Frontal cortex (tissue), 4 donors: ENCODE measurements around the gene ZNF644. TPM values are rescaled to one million over a fixed set of nuclear protein-coding genes. Genes with fewer than 3 reads are reported as not detected.

ENCODE experiments used
- DNase-seq, 2 donors: peaks; one replicate each; pipeline ENCODE4 v3.0.0; 2012; ENCODE audit warnings: low spot score in 2 of 2
- FAIRE-seq: peaks from 2 replicates; lab custom pipeline; 2012; peaks lifted over from hg19 to GRCh38; lab: Jason Lieb, UNC
- total RNA-seq: library from RNA; depleted of rRNA; stranded (reverse); fragments of >200 nt; gene quantifications from one replicate; pipeline ENCODE4 v1.2.3, GENCODE V29; 2014
- donor health status: control.
- donor health status: control.
- donor health status: control.

Gene ZNF644
- total RNA-seq, 1 donor from 2014 or later, result 281 TPM

- no peak for FAIRE-seq
- no peak for DNase-seq
These were observed 2.8 kb upstream of the ZNF644 start for GRCh38 chr1:91024481-91025119.

- DNase-seq (no peak), FAIRE-seq (no peak)
These were observed 689 bp upstream of the ZNF644 start for GRCh38 chr1:91022518-91022929.

GRCh38 chr1:91020967-91021685, 709 bp downstream of the ZNF644 start:
- no peak for FAIRE-seq
- DNase-seq, result peak in 1 of 2 donors; percentile 41

GRCh38 chr1:91020486-91020885, 1.3 kb downstream of the ZNF644 start:
- FAIRE-seq, result no peak

DNA sequence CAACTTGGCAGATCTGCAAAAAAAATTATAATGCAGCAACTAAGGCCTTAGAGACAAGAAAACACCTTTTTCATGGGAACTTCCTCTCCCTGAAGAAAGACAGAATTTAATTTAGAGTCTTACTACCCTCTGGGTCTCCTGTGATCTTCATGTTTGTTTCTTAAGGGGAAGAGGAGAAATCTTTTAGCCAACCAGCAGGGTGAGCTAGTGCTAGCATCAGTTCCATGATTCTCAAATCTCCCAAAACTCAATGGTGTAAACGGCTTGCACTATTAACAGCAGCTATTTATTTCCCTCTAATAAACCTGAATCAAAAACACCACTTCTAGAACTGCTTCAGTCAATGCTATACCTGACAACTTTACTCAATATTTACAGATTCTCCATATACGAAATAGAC, 3.8 kb downstream of the ZNF644 start:
- no peak for FAIRE-seq
- no peak for DNase-seq

More at GRCh38 chr1:91020486-91020885, 1.3 kb downstream of the ZNF644 start:
- DNase-seq, result no peak

- FAIRE-seq, result no peak
- DNase-seq, result no peak
These were observed 5.9 kb downstream of the ZNF644 start for GRCh38 chr1:91015794-91016550.

DNA sequence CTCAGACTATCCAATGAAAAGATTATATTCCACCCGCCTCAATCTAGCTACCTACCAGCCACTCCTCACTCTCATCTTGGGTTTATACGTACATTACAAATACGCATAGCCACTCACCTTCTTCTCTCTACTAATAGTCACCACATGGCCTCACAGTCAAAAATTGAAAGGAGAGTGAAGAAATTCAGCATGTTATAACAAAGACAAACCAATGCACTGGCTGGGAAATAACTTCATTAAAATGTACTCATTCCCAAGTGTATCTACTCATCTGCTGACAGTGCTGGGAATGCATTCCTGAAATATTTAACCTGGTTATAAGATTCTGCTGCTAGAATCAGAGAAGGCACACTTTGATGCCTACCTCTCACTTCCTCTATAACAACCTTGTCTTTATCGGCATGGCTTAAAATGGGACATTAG, 6.5 kb downstream of the ZNF644 start:
- DNase-seq, result no peak
- no peak for FAIRE-seq

- FAIRE-seq, result peak; percentile 80
These were observed 7.4 kb downstream of the ZNF644 start for GRCh38 chr1:91014475-91014874.

DNA sequence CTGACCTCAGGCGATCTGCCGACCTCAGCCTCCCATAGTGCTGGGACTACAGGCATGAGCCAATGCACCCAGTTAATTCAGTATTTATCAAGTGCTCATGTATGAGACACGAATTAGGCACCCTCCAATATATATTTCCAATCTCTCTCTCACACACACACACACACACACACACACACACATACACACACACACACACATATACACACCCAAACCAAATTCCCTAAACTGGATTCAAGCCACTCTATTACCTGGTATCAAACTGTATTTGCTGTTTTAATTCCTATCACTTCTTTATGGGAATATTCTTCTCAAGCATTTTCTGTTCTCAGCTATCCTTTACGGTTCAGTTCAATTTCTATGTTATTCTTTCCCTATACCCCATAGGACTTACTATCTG, 8.5 kb downstream of the ZNF644 start:
- FAIRE-seq (no peak), DNase-seq (no peak)

More at GRCh38 chr1:91014475-91014874, 7.4 kb downstream of the ZNF644 start:
- DNase-seq, result peak in 1 of 2 donors; percentile 42

DNA sequence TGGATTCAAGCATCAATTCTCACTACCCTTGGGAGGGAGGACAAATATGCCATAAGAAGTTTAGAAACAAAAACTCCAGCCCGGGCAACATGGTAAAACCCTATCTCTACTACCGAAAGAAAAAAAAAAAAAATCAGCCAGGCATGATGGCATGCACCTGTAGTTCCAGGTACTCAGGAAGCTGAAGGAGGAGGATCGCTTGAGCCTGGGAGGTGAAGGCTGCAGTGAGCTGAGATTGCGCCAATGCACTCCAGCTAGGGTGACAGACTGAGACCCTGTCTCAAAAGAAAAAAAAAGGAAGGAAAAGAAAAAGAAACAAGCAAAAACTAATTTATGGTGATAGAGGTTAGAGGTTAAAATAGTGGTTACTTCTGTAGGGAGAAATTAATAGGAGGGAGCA, 9.6 kb downstream of the ZNF644 start:
- no peak for FAIRE-seq

GRCh38 chr1:91011726-91012125, 10.1 kb downstream of the ZNF644 start:
- DNase-seq, result no peak
- no peak for FAIRE-seq

More for the DNA sequence above, 9.6 kb downstream of the ZNF644 start:
- DNase-seq, result no peak

DNA sequence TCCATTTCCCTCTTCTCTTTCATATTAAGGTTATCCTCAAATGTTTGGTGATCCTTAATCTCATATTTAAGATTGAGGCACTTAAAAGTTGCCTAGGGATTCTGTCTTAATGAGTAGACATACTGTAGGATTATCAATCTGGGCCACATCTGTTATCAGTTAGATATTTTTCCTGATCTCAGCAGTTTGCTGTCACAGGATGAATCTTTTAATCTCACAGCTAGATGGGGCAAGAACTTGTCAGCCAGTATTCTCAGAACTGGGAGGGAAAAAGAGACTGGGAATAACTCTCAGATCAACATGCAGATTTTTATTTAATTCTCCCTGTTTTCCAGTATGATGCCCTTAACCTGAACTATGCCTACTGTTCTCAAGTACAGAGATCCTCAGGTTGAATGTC, 14.0 kb downstream of the ZNF644 start:
- no peak for FAIRE-seq
- no peak for DNase-seq

DNA sequence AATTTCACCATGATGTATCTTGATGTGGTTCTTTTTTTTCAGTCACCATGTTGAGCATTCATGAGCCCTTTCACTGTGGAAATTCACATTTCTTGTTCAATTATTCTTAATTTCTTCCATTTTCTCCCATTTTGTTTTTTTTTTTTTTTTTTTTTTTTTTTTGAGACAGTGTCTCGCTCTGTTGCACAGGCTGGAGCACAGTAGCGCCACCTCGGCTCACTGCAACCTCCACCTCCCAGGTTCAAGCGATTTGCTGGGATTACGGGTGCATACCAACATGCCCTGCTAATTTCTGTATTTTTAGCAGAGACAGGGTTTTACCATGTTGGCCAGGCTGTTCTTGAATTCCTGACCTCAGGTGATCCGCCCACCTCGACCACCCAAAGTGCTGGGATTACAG, 14.7 kb downstream of the ZNF644 start:
- FAIRE-seq (no peak), DNase-seq (no peak)

DNA sequence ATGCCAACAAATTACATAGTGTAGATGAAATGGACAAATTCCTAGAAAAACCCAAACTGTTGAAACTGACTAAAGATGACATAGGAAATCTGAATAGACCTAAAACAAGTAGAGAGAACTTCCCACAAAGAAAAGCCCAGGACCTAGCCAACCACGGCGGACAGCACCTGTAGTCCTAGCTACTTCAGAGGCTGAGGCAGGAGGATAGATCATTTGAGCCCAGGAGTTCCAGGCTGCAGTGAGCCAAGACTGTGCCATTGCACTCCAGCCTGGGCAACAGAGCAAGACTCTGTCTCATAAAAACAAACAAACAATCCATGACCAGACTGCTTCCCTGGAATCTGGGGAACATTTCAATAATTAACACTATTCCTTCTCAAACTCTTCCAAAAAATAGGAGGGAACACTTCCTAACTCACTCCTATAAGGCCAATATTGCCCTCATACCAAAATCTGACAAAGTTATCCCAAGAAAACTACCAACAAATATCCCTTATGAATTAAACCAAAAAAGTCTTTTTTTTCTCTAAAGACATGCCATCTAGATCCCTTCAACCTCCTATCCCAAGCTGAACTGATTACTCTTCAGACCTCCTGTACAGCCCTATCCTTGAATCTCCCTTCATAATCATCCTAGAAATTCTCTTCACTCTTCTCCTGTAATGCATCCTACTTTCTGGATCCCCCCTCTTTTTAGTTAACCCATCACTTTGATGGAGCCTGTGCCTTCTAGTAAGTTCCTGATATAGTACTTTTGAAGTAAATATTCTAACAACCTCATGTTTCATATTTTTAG, 15.5 kb downstream of the ZNF644 start:
- FAIRE-seq (no peak), DNase-seq (no peak)

GRCh38 chr1:91005285-91005684, 16.6 kb downstream of the ZNF644 start:
- FAIRE-seq (no peak), DNase-seq (no peak)

DNA sequence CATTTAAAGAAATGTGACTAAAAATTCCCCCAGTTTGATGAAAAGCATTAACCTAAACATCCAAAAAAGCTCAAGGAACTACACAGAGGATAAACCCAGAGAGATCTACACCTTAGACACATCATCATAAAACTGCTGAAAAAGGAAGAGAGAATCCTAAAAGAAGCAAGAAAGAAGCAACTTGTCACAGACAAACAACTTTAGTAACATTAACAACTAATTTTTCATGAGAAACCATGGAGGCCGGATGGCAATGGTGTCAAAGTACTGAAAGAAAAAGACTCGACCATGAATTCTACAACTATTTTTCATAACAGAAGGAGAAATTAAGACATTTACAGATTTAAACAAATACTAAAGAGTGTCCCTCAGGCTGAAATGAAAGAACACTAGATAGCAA, 17.7 kb downstream of the ZNF644 start:
- FAIRE-seq, result no peak
- no peak for DNase-seq

DNA sequence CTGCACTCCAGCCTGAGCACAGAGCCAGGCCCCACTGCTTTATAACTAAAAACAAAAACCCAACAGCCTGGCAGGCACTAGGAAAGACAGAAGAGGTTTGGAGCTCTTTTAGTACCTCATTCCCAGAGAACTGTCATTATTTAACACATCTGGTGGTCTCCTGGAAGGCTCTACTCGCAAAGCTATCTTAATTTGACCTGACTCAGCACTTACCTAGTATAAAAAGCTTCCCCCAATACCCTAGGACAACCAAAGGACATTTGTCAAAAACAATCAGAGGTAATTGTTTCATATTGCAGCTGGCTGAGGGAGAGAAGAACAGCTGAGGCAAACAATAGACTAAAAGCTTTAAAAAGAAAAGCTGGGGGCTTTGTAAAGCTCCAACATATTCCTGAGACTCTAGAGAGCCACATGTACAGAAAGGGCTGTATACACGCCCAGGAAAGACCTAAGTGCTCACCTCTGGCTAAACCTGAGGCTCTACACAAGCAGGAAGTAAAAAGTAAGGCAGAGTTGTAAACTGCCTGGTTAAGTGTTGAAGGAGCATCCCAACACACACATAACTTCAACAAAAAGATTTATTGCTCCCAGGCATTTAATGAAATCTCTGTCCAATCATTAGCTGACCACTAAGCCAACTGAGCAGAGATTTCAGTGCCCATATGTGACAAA, 25.0 kb downstream of the ZNF644 start:
- FAIRE-seq (no peak), DNase-seq (no peak)

- FAIRE-seq, result no peak
- DNase-seq, result no peak
These were observed 26.4 kb downstream of the ZNF644 start for GRCh38 chr1:90995311-90995894.

GRCh38 chr1:90994461-90994860, 27.4 kb downstream of the ZNF644 start:
- FAIRE-seq (no peak), DNase-seq (no peak)
